Lung microvascular endothelial cell (primary cell): ENCODE data around the gene LPCAT4. TPM values are rescaled to one million over a fixed set of nuclear protein-coding genes. Genes with fewer than 3 reads are reported as not detected.
"Not testable (repeated sequence)": the region's sequence is repeated elsewhere in the genome, so short reads cannot be mapped to it uniquely, and the experiment has no call there.

Experiments
- DNase-seq, 2 donors: peaks; one replicate each; pipeline versions ENCODE4 v3.0.0 to v3.0.0-alpha.2; 2010; ENCODE audit warnings: low read depth in 2 of 2
- total RNA-seq: library from RNA; depleted of rRNA; stranded (reverse); fragments of >200 nt; gene quantifications from 2 replicates; pipeline ENCODE4 v1.2.1, GENCODE V29; 2014

The LPCAT4 gene
- total RNA-seq, result 1.5 and 2.8 TPM in 2 replicates

GRCh38 chr15:34367101-34368081 is at the start of gene LPCAT4:
LPCAT4 (minus strand) TSS chr15:34367196; CDS start chr15:34367100, 96 bp downstream.
- peak; percentile 89 to 91 for DNase-seq

- DNase-seq, result not testable (repeated sequence)
These were observed 42.5 kb upstream of the LPCAT4 start for GRCh38 chr15:34409511-34409910.

GRCh38 chr15:34408973-34409372 is 42.0 kb upstream of the LPCAT4 start:
- not testable (repeated sequence) for DNase-seq

GRCh38 chr15:34403899-34404298 is 36.9 kb upstream of the LPCAT4 start:
- not testable (repeated sequence) for DNase-seq

- DNase-seq, result not testable (repeated sequence)
These were observed 36.2 kb upstream of the LPCAT4 start for GRCh38 chr15:34403160-34403598.

GRCh38 chr15:34397637-34398259 is 30.8 kb upstream of the LPCAT4 start:
- not testable (repeated sequence) for DNase-seq

- DNase-seq, result not testable (repeated sequence)
These were observed 26.0 kb upstream of the LPCAT4 start for GRCh38 chr15:34392981-34393380.

GRCh38 chr15:34389594-34390086 is 22.6 kb upstream of the LPCAT4 start:
- not testable (repeated sequence) for DNase-seq

GRCh38 chr15:34381829-34382521 is 15.0 kb upstream of the LPCAT4 start:
- DNase-seq, result not testable (repeated sequence)

- not testable (repeated sequence) for DNase-seq
These were observed 13.5 kb upstream of the LPCAT4 start for GRCh38 chr15:34380491-34380890.

GRCh38 chr15:34376856-34377255 is 9.9 kb upstream of the LPCAT4 start:
- no peak for DNase-seq

- DNase-seq, result not testable (repeated sequence)
These were observed 8.5 kb upstream of the LPCAT4 start for GRCh38 chr15:34375541-34375940.

- no peak for DNase-seq
These were observed 7.8 kb upstream of the LPCAT4 start for GRCh38 chr15:34374816-34375215.

GRCh38 chr15:34373951-34374350 is 7.0 kb upstream of the LPCAT4 start:
- no peak for DNase-seq

GRCh38 chr15:34370643-34371042 is 3.6 kb upstream of the LPCAT4 start:
- DNase-seq, result no peak

- no peak for DNase-seq
These were observed 3.1 kb upstream of the LPCAT4 start for GRCh38 chr15:34370129-34370528.

GRCh38 chr15:34366271-34367065 is 528 bp downstream of the LPCAT4 start:
- peak in 1 of 2 donors; percentile 20 for DNase-seq

GRCh38 chr15:34365836-34366235 is 1.2 kb downstream of the LPCAT4 start:
- no peak for DNase-seq

- DNase-seq, result peak in 1 of 2 donors; percentile 12
These were observed 1.7 kb downstream of the LPCAT4 start for GRCh38 chr15:34365091-34365825.

GRCh38 chr15:34364041-34364440 is 3.0 kb downstream of the LPCAT4 start:
- no peak for DNase-seq
